Lower leg skin (tissue), 3 donors: ENCODE data around the gene PLCE1.

Experiments
- POLR2A ChIP-seq, 2 donors: fragments of 450-650 bp; IDR thresholded peaks; one replicate each; pipeline ENCODE4 v1.6.1; 2016 to 2017; ENCODE audit warnings: antibody characterized with exemption in 2 of 2, mild to moderate bottlenecking in 1 of 2, moderate library complexity in 1 of 2
- TF ChIP-seq, protein P1 (sequence below), 3 donors: fragments of 450-650 bp; IDR thresholded peaks; one replicate each; pipeline ENCODE4 v1.5.1; 2016; ENCODE audit warnings: antibody characterized with exemption in 3 of 3, mild to moderate bottlenecking in 3 of 3, moderate library complexity in 2 of 3

DNA sequence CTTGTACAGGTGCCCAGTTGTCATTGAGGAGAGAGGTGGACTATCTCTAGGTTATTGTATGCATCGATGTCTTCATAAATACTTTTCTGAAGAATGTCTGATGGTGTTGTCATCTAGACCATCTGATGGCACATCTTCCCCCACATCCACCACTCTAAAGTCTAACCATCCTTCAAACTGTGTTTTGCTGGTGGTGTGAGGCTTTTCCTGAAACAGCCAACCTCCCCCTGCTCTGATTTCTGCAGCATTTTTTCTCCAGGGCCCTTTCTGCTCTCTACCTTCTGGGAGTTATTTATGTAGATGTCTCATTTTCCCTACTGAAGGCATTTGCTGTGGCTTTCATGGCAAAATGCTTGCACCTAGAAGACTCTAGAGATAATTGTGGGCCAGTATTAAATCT is 1.5 kb downstream of the PLCE1 start:
- TF ChIP-seq, protein P1, sequence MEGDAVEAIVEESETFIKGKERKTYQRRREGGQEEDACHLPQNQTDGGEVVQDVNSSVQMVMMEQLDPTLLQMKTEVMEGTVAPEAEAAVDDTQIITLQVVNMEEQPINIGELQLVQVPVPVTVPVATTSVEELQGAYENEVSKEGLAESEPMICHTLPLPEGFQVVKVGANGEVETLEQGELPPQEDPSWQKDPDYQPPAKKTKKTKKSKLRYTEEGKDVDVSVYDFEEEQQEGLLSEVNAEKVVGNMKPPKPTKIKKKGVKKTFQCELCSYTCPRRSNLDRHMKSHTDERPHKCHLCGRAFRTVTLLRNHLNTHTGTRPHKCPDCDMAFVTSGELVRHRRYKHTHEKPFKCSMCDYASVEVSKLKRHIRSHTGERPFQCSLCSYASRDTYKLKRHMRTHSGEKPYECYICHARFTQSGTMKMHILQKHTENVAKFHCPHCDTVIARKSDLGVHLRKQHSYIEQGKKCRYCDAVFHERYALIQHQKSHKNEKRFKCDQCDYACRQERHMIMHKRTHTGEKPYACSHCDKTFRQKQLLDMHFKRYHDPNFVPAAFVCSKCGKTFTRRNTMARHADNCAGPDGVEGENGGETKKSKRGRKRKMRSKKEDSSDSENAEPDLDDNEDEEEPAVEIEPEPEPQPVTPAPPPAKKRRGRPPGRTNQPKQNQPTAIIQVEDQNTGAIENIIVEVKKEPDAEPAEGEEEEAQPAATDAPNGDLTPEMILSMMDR (IDR thresholded peaks at IDR 0.05), result no peak
- no peak for TF ChIP-seq POLR2A (IDR thresholded peaks at IDR 0.05)
